ENCODE measurements around the gene GLIPR2. TPM values are rescaled to one million over a fixed set of nuclear protein-coding genes. Genes with fewer than 3 reads are reported as not detected.
"Not testable (repeated sequence)": the region's sequence is repeated elsewhere in the genome, so short reads cannot be mapped to it uniquely, and the experiment has no call there.

GLIPR2 gene
- total RNA-seq, 2 donors from 2014 or later, result 52.2 to 74.9 TPM

DNA sequence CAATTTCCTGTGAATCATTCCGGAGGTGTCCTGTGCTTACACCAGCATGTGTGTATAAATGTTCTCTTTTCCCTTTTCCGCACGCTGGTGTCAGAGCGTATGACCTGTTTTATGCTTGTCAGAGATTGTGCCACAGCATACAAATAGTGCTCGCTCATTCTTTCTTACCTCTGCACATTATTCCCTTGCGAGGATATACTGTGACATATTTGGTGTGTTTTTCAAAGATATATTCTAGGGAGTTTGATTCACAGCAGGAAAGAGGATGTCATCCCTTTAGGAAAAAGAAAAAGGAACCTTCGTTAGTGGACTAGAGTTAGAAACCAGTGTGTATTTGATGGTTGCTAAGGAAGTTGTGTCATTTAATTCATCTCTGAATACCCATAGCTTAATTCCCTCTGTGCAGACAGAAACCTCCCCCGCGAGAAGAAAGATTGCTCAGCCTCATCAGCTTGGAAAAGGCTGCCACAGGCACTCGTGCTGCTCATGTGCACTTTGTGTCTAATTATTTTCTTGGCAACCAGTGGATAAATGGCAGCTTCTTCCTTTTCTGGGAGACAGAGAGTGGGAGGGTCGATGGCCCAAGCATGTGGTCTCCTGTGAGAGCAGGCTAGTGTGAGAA, 17.9 kb downstream of the GLIPR2 start:
- intact Hi-C loops (cut with DNase I), result no loop called here
- DNase-seq (ENCODE audit: low spot score), result no peak

DNA sequence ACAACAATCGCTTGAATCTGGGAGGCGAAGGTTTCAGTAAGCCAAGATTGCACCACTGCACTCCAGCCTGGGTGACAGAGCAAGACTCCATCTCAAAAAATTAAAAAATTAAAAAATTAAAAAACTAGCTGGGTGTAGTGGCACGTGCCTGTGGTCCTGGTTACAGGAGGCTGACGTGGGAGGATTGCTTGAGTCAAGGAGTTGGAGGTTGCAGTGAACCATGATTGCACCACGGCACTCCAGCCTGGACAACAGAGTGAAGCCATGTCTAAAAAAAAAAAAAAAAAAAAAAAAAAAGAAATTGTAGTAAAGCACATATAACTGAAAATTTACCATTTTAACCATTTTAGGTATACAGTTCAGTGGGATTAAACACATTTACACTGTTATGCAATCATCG, 19.6 kb downstream of the GLIPR2 start:
- DNase-seq (ENCODE audit: low spot score), result no peak
- intact Hi-C loops (cut with DNase I), result no loop called here

DNA sequence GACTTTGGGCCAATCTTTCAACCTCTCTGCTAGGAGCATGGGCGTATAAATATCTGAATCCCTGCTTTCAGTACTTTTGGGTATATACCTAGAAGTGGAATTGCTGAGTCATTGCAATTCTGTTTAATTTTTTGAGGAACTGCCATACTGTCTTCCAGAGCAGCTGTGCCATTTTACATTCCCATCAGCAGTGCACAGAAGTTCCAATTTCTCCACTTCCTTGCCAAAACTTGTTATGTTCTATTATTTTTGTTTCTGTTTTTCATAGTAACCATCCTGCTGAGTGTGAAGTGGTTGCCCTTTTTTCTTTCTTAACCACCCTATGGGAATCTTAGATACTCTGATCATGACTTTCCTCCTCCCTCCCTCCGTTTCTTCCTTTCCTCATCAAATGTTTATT, 21.6 kb downstream of the GLIPR2 start:
- intact Hi-C loops (cut with DNase I), result no loop called here
- no peak for DNase-seq (ENCODE audit: low spot score)

DNA sequence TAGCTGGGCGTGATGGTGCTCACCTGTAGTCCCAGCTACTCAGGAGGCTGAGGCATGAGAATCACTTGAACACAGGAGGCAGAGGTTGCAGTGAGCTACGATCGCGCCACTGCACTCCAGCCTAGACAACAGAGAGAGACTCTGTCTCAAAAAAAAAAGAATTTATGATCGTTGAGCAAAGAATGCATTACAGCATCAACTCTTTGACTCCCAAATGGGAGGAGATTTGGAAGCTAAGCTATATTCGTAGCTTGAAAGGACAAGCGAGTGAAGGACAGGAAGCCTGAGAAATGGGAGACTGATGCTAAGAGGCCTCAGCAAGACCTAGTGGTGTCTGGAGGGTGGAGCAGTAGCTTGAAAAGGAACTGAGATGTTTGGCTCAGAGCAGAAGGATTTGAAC, 22.4 kb downstream of the GLIPR2 start:
- intact Hi-C loops (cut with DNase I), result no loop called here
- no peak for DNase-seq (ENCODE audit: low spot score)

DNA sequence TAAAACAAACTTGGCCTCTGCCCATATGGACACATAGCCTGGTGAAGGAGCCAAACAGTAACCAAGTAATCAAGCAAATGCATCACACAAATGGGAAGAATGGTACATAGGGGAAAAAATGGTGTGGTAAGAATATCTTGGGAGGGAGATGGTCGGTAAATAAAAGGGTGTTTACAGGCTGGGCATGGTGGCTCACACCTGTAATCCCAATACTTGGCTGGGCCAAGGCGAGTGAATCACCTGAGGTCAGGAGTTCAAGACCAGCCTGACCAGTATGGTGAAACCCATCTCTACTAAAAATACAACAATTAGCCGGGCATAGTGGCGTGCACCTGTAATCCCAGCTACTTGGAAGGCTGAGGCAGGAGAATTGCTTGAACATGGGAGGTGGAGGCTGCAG, 23.0 kb downstream of the GLIPR2 start:
- intact Hi-C loops (cut with DNase I); DNase-seq (ENCODE audit: low spot score): not testable (repeated sequence)

DNA sequence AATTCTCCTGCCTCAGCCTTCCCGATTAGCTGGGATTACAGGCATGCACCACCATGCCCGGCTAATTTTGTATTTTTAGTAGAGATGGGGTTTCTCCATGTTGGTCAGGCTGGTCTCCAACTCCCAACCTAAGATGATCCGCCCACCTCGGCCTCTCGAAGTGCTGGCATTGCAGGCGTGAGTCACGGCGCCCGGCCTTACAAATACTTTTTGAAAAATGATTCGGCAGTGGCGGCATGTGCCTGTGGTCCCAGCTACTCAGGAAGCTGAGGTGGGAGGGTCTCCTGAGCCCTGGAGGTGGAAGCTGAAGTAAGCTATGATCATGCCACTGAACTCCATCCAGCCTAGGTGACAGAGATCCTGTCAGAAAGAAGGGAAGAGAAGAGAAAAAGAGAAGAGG, 23.6 kb downstream of the GLIPR2 start:
- DNase-seq (ENCODE audit: low spot score), result not testable (repeated sequence)
- intact Hi-C loops (cut with DNase I), result loop anchor here (10.0 kb wide), 2 partner anchors 125 to 255 kb away; partner anchors contain the start of genes HRCT1 (in 1 of the 2), RECK (in 1 of the 2) and SPAAR (in 1 of the 2)

DNA sequence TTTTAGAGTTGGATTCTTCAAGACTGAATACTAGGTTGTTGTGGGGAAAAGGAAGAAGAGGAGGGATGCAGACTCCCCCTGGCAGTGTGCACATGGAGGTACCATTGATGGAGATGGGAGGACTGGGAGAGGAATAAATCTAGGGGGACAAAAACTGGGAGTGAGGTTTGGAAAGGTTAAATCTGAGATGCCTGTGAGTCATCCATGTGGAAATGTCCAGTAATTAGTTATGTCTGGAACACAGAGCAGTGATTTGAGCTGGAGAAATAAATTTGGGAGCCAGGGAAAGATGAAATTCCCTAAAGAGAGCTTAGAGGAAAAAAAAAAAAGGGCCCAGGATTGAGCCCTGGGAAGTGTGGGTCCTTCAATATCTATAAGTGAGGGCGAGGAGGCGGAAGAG, 24.7 kb downstream of the GLIPR2 start:
- no peak for DNase-seq (ENCODE audit: low spot score)
- intact Hi-C loops (cut with DNase I), result loop anchor here (10.0 kb wide), 2 partner anchors 126 to 256 kb away; partner anchors contain the start of genes HRCT1 (in 1 of the 2), RECK (in 1 of the 2) and SPAAR (in 1 of the 2)

DNA sequence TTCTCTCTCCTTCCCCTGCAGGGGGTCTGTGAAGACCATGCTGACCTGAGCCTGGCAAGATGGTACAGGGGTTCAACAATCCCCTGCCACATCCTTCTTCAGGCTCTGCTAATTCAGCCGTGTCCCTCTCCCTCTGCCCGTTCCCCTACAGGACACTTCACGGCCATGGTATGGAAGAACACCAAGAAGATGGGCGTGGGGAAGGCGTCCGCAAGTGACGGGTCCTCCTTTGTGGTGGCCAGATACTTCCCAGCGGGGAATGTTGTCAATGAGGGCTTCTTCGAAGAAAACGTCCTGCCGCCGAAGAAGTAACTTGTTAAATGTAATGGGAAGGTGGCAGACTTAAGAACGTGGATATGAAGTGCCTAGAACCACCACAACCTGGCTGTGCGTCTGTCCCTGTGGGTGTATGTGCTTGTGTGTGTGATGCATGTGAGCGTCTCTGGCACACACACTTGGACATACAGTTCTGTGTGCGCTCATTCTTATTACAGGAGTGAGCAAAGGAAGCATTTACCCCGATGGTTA, 25.7 kb downstream of the GLIPR2 start:
- intact Hi-C loops (cut with DNase I), result loop anchor here (10.0 kb wide), 2 partner anchors 127 to 257 kb away; partner anchors contain the start of genes HRCT1 (in 1 of the 2), RECK (in 1 of the 2) and SPAAR (in 1 of the 2)
- DNase-seq (ENCODE audit: low spot score), result no peak

DNA sequence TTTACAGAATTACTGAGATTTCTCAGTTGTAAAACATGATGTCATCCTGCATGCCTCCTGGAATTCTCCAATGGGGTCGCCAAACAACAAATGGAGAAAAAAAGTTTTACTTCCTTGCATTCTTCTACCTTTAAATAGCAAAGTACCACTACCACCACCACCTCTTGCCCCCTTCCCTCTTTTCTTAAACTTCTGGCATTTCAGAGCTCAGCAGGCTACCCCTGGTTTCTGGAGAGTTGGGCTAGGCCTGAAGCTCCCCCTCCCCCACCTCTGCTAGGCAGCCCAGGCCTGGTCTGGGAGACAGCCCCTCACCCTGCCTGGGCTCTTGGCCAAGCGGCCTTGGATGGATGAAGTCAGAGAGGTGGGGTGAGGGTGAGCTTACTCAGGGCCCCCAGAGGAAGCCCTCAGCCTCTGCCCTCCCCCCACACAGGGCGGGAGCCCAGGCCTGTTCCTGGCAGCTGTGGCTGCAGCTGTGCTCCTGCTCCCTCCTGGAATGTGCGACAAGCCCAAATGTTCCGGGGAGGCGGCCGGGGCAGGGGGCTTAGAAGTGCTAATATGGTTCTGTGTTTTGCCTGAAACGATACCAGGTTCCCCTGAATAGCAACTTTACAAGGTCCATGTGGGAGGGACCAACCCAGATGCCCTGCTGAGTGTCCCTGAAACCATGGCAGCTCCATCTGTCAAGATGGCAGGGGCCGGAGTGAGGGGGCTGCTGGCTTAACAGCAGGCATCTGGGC, 26.7 kb downstream of the GLIPR2 start:
- intact Hi-C loops (cut with DNase I), result loop anchor here (10.0 kb wide), 2 partner anchors 128 to 258 kb away; partner anchors contain the start of genes HRCT1 (in 1 of the 2), RECK (in 1 of the 2) and SPAAR (in 1 of the 2)
- DNase-seq (ENCODE audit: low spot score), result peak; percentile 88

DNA sequence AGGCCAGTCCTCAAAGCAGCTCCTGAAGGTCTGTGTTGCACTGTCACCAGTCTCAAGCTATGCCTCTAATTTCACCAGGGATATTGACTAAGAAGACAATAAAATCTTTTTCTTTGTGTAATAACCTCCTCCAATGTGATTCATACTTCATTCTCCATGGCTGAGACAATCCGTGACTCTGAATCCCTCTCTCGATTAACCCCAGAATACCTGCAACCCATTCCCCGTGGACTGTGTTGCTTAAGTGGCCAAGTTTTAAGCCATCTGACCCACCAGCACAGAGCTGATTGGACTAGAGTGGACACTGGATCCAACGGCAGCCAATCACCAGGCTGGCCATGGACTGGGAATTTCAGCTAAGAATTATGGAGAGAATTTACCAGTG, 27.2 kb downstream of the GLIPR2 start:
- DNase-seq (ENCODE audit: low spot score), result no peak
- intact Hi-C loops (cut with DNase I), result loop anchor here (10.0 kb wide), 2 partner anchors 129 to 259 kb away; partner anchors contain the start of genes HRCT1 (in 1 of the 2), RECK (in 1 of the 2) and SPAAR (in 1 of the 2)

DNA sequence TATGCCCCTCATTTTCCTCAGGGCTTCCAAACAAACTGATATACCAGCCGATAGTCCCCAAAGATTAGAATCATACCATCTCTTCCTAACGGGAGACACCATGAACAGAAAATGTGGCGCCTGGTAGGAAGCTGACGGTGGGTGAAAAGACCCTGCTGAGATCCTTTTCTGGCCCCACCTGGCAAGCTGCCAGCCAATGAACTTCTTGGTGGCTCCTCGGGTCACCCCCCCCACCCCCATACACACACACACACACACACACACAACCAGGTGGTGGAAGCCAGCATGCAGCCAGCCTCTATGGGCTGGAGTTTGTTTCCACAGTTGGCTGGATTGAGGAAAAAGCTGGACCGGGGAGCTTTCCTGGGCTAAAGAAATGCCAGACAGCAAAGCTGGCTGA, 27.8 kb downstream of the GLIPR2 start:
- intact Hi-C loops (cut with DNase I), result loop anchor here (10.0 kb wide), 2 partner anchors 130 to 260 kb away; partner anchors contain the start of genes HRCT1 (in 1 of the 2), RECK (in 1 of the 2) and SPAAR (in 1 of the 2)
- DNase-seq (ENCODE audit: low spot score), result no peak

DNA sequence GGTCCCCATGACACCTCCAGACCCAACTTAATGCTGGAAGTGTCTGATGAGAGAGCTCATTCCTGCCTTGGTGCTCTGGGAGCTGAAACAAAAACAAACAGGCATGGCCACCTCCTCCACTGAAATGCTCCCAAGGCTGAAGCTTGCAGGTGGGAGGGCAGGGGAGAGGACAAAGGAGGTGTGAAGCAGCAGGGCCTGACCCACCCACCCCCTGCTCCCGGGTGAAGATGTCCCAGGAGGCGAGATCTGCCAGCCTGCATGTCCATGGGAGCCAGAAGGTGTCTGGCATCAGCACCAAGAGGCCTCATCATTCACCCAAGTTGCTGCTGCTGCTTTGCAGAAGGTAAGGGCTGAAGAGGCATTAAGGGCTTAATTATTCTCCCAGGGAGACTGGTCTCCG, 28.5 kb downstream of the GLIPR2 start:
- DNase-seq (ENCODE audit: low spot score), result no peak
- intact Hi-C loops (cut with DNase I), result loop anchor here (10.0 kb wide), 2 partner anchors 130 to 260 kb away; partner anchors contain the start of genes HRCT1 (in 1 of the 2), RECK (in 1 of the 2) and SPAAR (in 1 of the 2)

DNA sequence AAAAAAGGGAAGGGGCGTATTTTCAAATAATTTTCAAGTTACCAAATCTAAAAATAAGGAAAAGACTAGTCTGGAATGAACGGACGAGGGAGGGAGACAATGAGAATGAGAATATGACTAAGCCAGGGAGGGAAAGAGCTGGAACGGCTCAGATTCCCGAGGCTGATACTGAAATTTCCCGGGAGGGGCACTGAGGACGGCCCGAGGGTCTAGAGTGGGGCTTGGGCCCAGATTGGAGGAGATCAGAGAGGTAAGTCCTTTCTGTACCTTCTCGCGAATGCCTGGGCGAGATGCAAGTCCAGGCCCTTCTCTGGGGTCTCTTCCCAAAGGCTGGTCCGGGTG, 29.3 kb downstream of the GLIPR2 start:
- intact Hi-C loops (cut with DNase I), result loop anchor here (2.0 to 10.0 kb wide), 3 partner anchors 63 to 261 kb away; partner anchors contain the start of genes HRCT1 (in 1 of the 2), RECK (in 1 of the 2) and SPAAR (in 1 of the 2)
- DNase-seq (ENCODE audit: low spot score), result no peak

DNA sequence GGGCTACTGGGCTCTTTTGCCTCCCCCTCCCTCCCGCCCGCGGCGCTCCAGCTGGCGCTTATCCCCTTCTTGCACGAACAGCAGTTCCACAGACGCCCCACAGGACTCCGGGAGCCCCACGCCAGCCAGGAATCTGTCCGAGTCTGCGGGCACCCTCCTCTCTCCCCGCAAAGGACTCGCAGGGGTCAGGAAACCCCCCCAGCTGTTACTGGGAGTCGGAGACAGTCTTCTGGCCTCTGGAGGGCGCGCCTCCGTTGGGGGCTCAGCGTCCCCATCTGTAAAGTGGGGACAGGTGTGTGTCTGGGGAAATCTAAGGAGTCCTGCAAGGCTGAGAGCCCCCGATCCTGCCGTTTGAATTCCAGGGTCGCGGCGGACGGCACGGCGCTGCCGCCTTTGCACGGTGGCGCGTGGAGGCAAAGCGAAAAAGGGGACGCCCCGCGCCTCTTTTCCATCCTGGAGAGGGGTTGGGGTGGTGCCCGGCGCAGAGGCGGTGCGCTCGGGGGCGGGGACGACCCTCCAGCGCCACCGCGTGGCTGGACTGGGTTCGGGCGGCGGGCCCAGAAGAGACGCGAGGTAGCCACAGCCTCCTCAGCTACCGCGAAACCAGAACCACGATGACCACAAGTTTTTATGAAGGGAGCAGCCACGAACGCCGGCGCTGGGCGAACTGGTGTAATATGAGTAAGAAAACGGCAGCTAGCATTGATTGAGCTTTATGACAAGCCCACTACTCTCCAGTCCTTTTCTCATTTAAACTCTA, 29.8 kb downstream of the GLIPR2 start:
- intact Hi-C loops (cut with DNase I), result loop anchor here (2.0 to 10.0 kb wide), 3 partner anchors 64 to 262 kb away; partner anchors contain the start of genes HRCT1 (in 1 of the 2), RECK (in 1 of the 2) and SPAAR (in 1 of the 2)
- DNase-seq (ENCODE audit: low spot score), result peak; percentile 96

DNA sequence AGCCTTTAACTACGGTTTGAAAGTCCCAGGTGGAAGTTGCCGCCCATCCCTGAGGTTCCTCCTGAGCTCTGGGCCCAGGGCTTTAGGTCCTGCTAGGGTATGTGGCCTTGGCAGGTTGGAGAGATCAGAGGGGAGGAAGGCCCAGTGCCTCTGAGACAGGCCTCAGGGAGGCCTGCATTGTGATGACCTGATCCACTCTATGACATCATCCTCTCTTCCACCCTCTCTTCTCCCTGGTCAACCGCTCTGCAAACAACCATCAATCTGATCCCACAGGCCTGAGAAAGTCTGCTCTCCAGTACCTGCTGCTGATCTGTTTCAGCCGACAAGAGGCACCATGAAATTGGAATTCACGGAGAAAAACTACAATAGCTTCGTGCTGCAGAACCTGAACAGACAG, 32.6 kb downstream of the GLIPR2 start, which contains the start of gene CCIN:
TSS of gene CCIN (plus strand) at position 223 of the 400 bp plus-strand sequence. CDS start at position 338, 115 bp downstream.
- no peak for DNase-seq (ENCODE audit: low spot score)
- intact Hi-C loops (cut with DNase I), result loop anchor here (10.0 kb wide), 2 partner anchors 134 to 264 kb away; partner anchors contain the start of genes HRCT1 (in 1 of the 2), RECK (in 1 of the 2) and SPAAR (in 1 of the 2)

DNA sequence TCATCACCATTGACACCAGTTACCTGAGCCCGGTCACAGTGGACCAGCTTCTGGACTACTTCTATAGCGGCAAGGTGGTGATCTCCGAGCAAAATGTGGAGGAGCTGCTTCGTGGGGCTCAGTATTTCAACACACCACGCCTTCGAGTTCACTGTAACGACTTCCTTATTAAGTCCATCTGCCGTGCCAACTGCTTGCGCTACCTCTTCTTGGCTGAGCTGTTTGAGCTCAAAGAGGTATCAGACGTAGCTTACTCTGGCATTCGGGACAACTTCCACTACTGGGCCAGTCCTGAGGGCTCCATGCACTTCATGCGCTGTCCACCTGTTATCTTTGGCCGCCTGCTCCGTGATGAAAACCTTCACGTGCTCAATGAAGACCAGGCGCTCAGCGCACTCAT, 33.2 kb downstream of the GLIPR2 start:
- intact Hi-C loops (cut with DNase I), result loop anchor here (10.0 kb wide), 2 partner anchors 135 to 265 kb away; partner anchors contain the start of genes HRCT1 (in 1 of the 2), RECK (in 1 of the 2) and SPAAR (in 1 of the 2)
- DNase-seq (ENCODE audit: low spot score), result no peak

DNA sequence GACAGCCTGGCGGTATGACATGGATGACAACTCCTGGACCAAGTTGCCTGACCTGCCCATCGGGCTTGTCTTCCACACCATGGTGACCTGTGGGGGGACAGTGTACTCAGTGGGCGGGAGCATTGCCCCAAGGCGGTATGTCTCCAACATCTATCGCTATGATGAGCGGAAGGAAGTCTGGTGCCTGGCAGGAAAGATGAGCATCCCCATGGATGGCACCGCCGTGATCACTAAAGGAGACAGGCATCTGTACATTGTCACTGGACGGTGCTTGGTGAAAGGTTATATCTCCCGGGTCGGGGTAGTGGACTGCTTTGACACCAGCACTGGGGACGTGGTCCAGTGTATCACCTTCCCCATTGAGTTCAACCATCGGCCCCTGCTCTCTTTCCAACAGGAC, 34.0 kb downstream of the GLIPR2 start:
- DNase-seq (ENCODE audit: low spot score), result no peak
- intact Hi-C loops (cut with DNase I), result no loop called here

DNA sequence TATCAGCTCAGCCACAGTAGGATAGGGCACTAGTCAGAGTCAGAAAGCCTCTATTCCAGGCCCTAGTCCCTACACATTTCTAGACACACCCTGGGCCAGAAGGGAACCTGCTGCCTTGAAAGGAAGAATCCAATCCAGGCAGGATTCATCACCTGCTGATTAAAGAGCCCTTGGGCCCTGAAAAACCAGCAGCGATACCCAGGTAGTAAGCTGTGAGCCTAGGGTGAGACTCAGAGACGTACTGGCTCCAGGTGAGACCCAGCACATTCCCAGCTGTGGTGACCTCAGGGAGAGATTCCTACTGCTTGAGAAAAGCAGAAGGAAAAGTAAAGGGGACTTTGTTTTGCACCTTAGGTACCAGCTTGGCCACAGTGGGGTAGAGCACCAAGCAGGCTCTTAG, 37.3 kb downstream of the GLIPR2 start:
- DNase-seq (ENCODE audit: low spot score), result no peak
- intact Hi-C loops (cut with DNase I), result no loop called here

DNA sequence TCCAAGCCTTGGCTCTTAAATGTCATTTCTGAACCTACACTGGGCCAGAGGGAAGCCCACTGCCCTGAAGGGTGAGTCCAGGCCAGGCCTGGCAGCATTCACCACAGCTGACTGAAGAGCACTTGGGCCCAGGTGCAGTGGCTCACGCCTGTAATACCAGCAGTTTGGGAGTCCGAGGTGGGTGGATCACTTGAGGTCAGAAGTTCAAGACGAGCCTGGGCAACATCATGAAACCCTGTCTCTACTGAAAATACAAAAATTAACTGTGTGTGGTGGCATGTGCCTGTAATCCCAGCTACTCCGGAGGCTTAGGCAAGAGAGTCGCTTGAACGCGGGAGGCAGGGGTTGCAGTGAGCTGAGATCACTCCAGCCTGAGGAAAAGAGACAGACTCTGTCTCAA, 37.7 kb downstream of the GLIPR2 start:
- no peak for DNase-seq (ENCODE audit: low spot score)
- intact Hi-C loops (cut with DNase I), result no loop called here

All from posterior vena cava (tissue), 2 donors.